DOHH2 (cell line): ENCODE measurements around the gene LRP10.

ENCODE experiments used
- H3F3A ChIP-seq: fragments of 200-600 bp; sonication (generic), shearing (Covaris generic); 2 replicates; pipeline ENCODE4 v1.6.0; 2016; ENCODE audit warnings: antibody characterized with exemption, mild to moderate bottlenecking; ENCODE audit not compliant: control insufficient read depth, insufficient read depth
- H3K27ac ChIP-seq: fragments of 200-600 bp; sonication (generic); 2 replicates; pipeline ENCODE4 v1.5.1; 2014; ENCODE audit warnings: low read depth, mild to moderate bottlenecking, low read length, moderate library complexity
- H3K27me3 ChIP-seq: fragments of 200-600 bp; sonication (generic); 2 replicates; pipeline ENCODE4 v1.6.1; 2014; ENCODE audit warnings: mild to moderate bottlenecking, low read length, mixed read lengths; ENCODE audit not compliant: control insufficient read depth
- H3K36me3 ChIP-seq: fragments of 200-600 bp; sonication (generic); 2 replicates; pipeline ENCODE4 v1.6.1; 2014; ENCODE audit warnings: mild to moderate bottlenecking, low read length, moderate library complexity, mixed read lengths; ENCODE audit not compliant: control insufficient read depth
- H3K4me1 ChIP-seq: fragments of 200-600 bp; sonication (generic); 2 replicates; pipeline ENCODE4 v1.6.1; 2014; ENCODE audit warnings: mild to moderate bottlenecking, low read length, mixed read lengths; ENCODE audit not compliant: control insufficient read depth
- H3K4me2 ChIP-seq: fragments of 200-600 bp; sonication (generic); 2 replicates; pipeline ENCODE4 v1.6.0; 2014; ENCODE audit warnings: mild to moderate bottlenecking, low read length, moderate library complexity
- H3K4me3 ChIP-seq: fragments of 200-600 bp; sonication (generic); 2 replicates; pipeline ENCODE4 v1.5.1; 2014; ENCODE audit warnings: mild to moderate bottlenecking, low read length, mixed read lengths
- H3K79me2 ChIP-seq: fragments of 200-600 bp; sonication (generic); 2 replicates; pipeline ENCODE4 v1.6.1; 2014; ENCODE audit warnings: mild to moderate bottlenecking, low read length, mixed read lengths; ENCODE audit not compliant: control insufficient read depth
- H3K9me2 ChIP-seq: fragments of 200-600 bp; sonication (generic); replicated peaks from 2 replicates; pipeline ENCODE4 v1.6.1; 2014; ENCODE audit warnings: mild to moderate bottlenecking, low read length, mixed read lengths; ENCODE audit not compliant: control insufficient read depth
- H3K9me3 ChIP-seq: fragments of 200-600 bp; sonication (generic); 2 replicates; pipeline ENCODE4 v1.6.1; 2014; ENCODE audit warnings: antibody characterized with exemption, low read length, mixed read lengths; ENCODE audit not compliant: control insufficient read depth, insufficient read depth
- H4K20me1 ChIP-seq: fragments of 200-600 bp; sonication (generic); 2 replicates; pipeline ENCODE4 v1.6.0; 2014; ENCODE audit warnings: low read depth, mild to moderate bottlenecking, antibody characterized with exemption, low read length, moderate library complexity; ENCODE audit not compliant: control insufficient read depth, insufficient read depth
- EZH2phosphoT487 ChIP-seq: fragments of 200-600 bp; sonication (generic); IDR thresholded peaks from 2 replicates; pipeline ENCODE4 v1.6.1; 2017; ENCODE audit warnings: borderline replicate concordance, mild to moderate bottlenecking, antibody characterized with exemption, low read length, moderate library complexity, mixed read lengths
- TF ChIP-seq, protein P1 (sequence below): fragments of 200-600 bp; sonication (generic); IDR thresholded peaks from one replicate; pipeline ENCODE4 v1.5.1; 2014; ENCODE audit warnings: antibody characterized with exemption, mild to moderate bottlenecking, low read depth, low read length; ENCODE audit not compliant: poor library complexity, severe bottlenecking

Gene LRP10

DNA sequence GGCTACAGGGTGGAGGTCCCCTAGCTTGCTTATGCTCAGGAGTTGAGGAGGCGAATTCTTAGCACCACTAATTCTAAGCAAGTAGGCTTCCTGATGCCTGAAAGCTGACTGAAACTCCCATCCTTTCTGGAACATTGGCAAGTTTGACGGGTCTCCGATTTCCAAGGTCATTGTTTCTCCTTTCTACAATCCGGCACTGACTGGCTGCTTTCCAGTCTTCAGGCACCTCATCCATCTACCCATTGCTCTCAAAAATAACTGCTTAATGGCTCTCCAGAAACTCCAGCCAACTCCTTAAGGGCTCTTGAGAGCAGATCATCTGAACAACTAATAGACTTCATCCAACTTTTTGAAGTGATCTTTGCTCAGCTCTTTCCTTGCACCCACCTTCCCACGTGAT is 24.8 kb downstream of the LRP10 start:
- Histone ChIP-seq H3K4me1 (peaks cover 29% of the 10 kb centered on the region), H3K9me3 (no peaks in the 10 kb centered on the region), H3K9me2 (no peaks in the 10 kb centered on the region), H3K27ac (no peak overlapping the region), H3F3A (peaks cover 18% of the 10 kb centered on the region), H3K4me3 (no peak overlapping the region), H3K4me2 (no peak overlapping the region), H3K27me3 (no peaks in the 10 kb centered on the region), H3K36me3 (peaks cover 28% of the 10 kb centered on the region), H3K79me2 (no peaks in the 10 kb centered on the region), H4K20me1 (peaks cover 2% of the 10 kb centered on the region; the same call in 1 of the 2 replicates)
- TF ChIP-seq, protein P1, sequence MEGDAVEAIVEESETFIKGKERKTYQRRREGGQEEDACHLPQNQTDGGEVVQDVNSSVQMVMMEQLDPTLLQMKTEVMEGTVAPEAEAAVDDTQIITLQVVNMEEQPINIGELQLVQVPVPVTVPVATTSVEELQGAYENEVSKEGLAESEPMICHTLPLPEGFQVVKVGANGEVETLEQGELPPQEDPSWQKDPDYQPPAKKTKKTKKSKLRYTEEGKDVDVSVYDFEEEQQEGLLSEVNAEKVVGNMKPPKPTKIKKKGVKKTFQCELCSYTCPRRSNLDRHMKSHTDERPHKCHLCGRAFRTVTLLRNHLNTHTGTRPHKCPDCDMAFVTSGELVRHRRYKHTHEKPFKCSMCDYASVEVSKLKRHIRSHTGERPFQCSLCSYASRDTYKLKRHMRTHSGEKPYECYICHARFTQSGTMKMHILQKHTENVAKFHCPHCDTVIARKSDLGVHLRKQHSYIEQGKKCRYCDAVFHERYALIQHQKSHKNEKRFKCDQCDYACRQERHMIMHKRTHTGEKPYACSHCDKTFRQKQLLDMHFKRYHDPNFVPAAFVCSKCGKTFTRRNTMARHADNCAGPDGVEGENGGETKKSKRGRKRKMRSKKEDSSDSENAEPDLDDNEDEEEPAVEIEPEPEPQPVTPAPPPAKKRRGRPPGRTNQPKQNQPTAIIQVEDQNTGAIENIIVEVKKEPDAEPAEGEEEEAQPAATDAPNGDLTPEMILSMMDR: no peak
- no peak for TF ChIP-seq EZH2phosphoT487

DNA sequence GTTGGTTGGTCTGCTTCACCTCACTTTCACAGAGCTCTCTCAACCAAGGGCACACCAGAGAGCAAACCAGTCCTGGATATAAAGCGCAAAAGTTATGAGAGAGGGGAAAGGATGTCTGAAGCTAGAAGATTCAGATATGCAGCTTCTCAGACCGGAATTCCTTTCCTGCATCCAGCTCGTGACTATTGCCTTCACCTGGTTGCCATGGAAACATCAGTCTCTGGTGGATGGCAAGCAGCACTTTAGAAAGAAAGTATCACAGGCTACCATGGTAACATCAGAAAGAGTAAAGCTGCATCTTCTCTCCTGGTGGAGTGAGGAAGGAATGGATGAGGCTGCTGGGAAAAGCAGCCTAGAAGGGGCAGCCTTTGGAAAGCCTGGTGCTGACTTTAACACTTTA is 25.2 kb downstream of the LRP10 start:
- Histone ChIP-seq H3K4me1 (peaks cover 29% of the 10 kb centered on the region), H3K4me3 (no peak overlapping the region), H3K9me3 (no peaks in the 10 kb centered on the region), H3K27me3 (no peaks in the 10 kb centered on the region), H3K36me3 (peaks cover 32% of the 10 kb centered on the region), H3K4me2 (no peak overlapping the region), H3K79me2 (no peaks in the 10 kb centered on the region), H3K27ac (no peak overlapping the region), H3F3A (peaks cover 20% of the 10 kb centered on the region), H3K9me2 (no peaks in the 10 kb centered on the region), H4K20me1 (peaks cover 2% of the 10 kb centered on the region; the same call in 1 of the 2 replicates)
- TF ChIP-seq EZH2phosphoT487: no peak
- TF ChIP-seq, protein P1: no peak

DNA sequence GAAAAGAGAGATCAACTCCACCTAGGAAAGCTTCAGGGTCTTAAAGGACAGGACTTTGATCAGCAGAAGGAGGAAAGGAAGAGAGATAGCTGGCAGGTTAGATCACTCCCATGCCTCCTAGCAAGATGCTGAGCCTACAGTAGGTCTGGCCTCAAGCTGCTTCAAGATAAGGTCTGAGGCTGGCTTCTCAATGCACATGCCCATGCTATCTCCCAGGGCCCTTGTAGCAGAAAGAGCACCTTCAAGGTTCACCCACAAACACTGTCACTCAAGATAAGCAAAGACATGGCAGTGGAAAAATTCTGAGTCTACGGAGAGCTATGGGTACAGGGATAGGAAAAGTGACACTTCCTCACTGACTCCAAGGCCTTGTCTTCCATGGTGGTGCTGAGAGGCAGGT is 25.8 kb downstream of the LRP10 start:
- peaks cover 29% of the 10 kb centered on the region for H3K4me1 ChIP-seq
- H3K9me2 ChIP-seq: no peaks in the 10 kb centered on the region
- no peak overlapping the region for H3K27ac ChIP-seq
- peaks cover 2% of the 10 kb centered on the region; the same call in 1 of the 2 replicates for H4K20me1 ChIP-seq
- no peak overlapping the region for H3K4me3 ChIP-seq
- H3K27me3 ChIP-seq: no peaks in the 10 kb centered on the region
- H3K4me2 ChIP-seq: no peak overlapping the region
- peaks cover 20% of the 10 kb centered on the region for H3F3A ChIP-seq
- no peaks in the 10 kb centered on the region for H3K79me2 ChIP-seq
- H3K9me3 ChIP-seq: no peaks in the 10 kb centered on the region
- peaks cover 38% of the 10 kb centered on the region for H3K36me3 ChIP-seq
- TF ChIP-seq, protein P1: no peak
- no peak for TF ChIP-seq EZH2phosphoT487
